Measurements from ENCODE around the gene GSG1.

The GSG1 gene

DNA sequence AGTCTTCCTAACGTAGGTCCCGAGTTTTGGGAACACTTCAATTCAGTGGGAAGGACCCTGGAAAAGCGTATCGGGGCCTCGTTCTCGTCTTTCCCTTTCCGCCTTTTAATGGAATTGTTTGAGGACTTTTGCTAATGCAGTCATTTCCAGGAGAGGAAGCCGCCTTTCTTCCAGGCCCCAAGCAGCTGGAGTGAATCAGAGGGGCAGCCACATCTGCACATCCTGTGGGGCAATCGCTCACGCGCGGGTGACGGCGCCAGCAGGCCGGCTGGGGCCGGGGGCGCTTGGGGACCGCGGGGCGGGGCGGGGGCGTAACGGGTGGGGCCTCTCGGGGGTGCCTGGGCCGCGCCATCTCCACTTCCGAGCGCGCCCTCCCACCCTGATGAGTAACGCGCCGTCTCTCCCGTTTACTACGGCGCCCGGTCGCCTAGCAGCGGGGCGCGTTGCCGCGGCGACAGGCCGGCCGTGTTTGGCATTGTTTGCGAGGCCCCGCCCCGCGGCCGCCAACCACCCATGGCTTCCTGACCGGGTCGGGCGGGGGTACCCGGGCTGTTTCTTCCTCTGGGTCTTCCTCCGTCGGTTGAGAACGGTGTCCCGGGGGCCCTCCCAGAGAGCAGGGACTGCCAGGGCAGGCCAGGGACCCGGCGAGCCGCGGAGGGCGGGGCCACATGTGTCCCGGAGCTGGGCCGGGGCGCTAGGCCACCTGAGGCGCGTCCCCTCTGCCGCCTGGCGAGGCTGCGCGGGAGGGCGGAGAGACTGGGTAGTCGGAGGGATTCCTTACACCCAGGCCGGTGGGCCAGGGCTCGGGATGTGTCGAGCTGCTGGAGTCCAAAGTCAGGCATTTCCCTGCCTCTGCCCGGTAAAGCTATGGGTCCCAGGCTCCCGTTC is 2.3 kb downstream of the GSG1 start:
- TF ChIP-seq POLR2AphosphoS5 (IDR thresholded peaks at IDR 0.05; ENCODE audit: borderline replicate concordance, low read depth, low read length) (peak; percentile 22; the same call in 1 of the 2 replicates), EZH2 (IDR thresholded peaks at IDR 0.05) (no peak)
- peak overlapping the region; percentile 72 for H3K9ac ChIP-seq (ENCODE audit: insufficient read length)
- DNase-seq (ENCODE audit: low read depth, low spot score), result peak; percentile 58
- H3K36me3 ChIP-seq (ENCODE audit: insufficient read depth, low read length), result no peaks in the 10 kb centered on the region
- no peaks in the 10 kb centered on the region for H3K9me3 ChIP-seq (ENCODE audit: low read depth, low read length)
- H3K27ac ChIP-seq, result peak overlapping the region; percentile 98
- H3K4me3 ChIP-seq, result peak overlapping the region; percentile 76

DNA sequence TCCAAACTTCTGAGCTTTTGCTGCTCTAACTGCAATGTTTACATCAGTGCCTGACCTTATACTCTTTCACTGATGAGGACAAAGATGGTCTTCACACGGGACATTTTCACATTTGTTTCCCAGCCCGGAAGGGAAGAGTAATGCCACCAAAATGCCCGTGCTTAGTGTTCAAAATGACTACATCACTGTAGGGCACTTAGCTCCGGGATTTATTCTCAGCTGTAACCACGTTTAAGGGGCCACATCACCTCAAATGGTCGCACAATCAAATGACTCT is 2.9 kb downstream of the GSG1 start:
- no peak for DNase-seq (ENCODE audit: low read depth, low spot score)
- Histone ChIP-seq H3K27ac (peak overlapping the region; percentile 98), H3K9ac (ENCODE audit: insufficient read length) (peak overlapping the region; percentile 72), H3K9me3 (ENCODE audit: low read depth, low read length) (no peaks in the 10 kb centered on the region), H3K36me3 (ENCODE audit: insufficient read depth, low read length) (no peaks in the 10 kb centered on the region), H3K4me3 (peak overlapping the region; percentile 76)
- TF ChIP-seq FOXP2 (optimal IDR thresholded peaks at IDR 0.05; ENCODE audit: control extremely low read depth, extremely low read length, insufficient read depth), result no peak
- no peak for TF ChIP-seq EZH2 (IDR thresholded peaks at IDR 0.05)
- peak; percentile 5; the same call in 1 of the 2 replicates for TF ChIP-seq POLR2AphosphoS5 (IDR thresholded peaks at IDR 0.05; ENCODE audit: borderline replicate concordance, low read depth, low read length)

DNA sequence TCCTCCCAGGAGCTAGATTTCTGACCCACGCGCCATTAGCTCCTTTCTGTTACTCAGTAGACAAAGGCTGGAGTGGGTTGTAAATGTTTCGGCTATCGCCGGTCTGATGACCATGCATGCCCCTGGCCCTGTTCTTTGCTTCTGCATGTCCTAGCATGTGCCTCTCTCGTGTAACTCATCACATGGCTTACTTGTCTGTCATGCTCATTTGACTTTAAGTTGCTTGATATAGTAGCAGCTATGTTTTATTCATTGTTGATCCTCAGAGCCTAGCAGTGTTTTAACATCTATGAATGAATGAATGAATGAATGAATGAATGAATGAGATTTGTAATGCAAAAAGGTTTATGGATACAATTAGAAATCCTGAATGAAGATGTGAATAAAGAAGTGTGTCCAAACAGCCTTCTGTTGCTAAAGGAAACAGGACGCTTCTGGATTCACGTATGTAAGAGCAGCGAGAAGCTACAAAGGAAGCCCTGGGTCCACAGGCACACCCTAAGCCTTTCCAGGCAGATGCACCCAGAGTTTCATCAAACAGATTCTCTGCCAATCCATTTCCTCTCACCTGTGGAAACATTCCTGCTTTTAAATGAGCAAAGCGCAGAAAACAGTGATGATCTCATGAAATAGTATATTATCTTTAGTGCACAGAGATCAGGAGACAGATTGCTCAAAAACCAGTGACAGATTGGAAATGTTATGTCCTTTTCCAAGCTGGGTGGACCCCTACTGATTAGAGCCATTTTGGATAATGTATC is 3.4 kb downstream of the GSG1 start:
- Histone ChIP-seq H3K9me3 (ENCODE audit: low read depth, low read length) (no peaks in the 10 kb centered on the region), H3K4me3 (peak overlapping the region; percentile 76), H3K27ac (peak overlapping the region; percentile 98), H3K36me3 (ENCODE audit: insufficient read depth, low read length) (no peaks in the 10 kb centered on the region), H3K9ac (ENCODE audit: insufficient read length) (peak overlapping the region; percentile 72)
- no peak for DNase-seq (ENCODE audit: low read depth, low spot score)
- TF ChIP-seq FOXP2 (optimal IDR thresholded peaks at IDR 0.05; ENCODE audit: control extremely low read depth, extremely low read length, insufficient read depth) (no peak), POLR2AphosphoS5 (IDR thresholded peaks at IDR 0.05; ENCODE audit: borderline replicate concordance, low read depth, low read length) (no peak), EZH2 (IDR thresholded peaks at IDR 0.05) (no peak)

DNA sequence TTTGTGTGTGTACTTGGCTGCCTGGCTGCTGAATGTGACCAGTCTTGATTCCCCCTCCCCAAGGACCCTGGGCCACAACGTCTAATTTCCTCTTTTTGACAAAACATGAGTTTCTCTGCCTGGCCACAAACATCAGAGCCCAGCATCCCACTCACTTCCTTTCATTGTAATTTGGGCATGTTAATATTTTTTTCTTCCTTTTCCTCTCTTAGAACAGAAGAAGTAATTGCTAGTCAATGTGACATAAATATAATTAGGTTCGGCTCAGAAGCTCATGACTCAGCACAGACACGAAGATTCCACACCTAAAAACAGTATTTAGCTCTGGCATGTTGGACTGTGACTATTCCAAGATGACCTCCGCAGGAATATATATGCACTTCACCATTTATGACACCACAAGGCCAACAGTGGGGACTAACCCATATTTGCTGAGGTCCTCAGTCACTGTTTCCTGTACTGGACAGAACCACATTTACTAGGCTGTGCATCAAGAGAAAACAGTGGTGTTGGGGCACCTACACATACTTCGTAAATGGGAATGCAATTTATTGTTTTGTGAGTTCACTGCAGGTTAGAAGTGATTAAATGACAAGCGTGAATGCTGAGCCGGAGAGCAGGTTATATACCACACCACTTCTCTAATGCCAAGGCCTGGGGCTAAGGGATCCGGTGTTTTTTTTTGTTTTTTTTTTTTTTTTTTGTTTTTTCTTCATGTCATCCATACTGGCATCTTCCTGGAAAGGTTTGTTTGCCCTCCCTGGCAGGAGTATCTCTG is 4.2 kb downstream of the GSG1 start:
- Histone ChIP-seq H3K36me3 (ENCODE audit: insufficient read depth, low read length) (no peaks in the 10 kb centered on the region), H3K27ac (peak overlapping the region; percentile 98), H3K4me3 (peak overlapping the region; percentile 73), H3K9me3 (ENCODE audit: low read depth, low read length) (no peaks in the 10 kb centered on the region), H3K9ac (ENCODE audit: insufficient read length) (peak overlapping the region; percentile 64)
- no peak for TF ChIP-seq EZH2 (IDR thresholded peaks at IDR 0.05)
- TF ChIP-seq FOXP2 (optimal IDR thresholded peaks at IDR 0.05; ENCODE audit: control extremely low read depth, extremely low read length, insufficient read depth), result no peak
- TF ChIP-seq POLR2AphosphoS5 (IDR thresholded peaks at IDR 0.05; ENCODE audit: borderline replicate concordance, low read depth, low read length), result no peak
- DNase-seq (ENCODE audit: low read depth, low spot score), result no peak

DNA sequence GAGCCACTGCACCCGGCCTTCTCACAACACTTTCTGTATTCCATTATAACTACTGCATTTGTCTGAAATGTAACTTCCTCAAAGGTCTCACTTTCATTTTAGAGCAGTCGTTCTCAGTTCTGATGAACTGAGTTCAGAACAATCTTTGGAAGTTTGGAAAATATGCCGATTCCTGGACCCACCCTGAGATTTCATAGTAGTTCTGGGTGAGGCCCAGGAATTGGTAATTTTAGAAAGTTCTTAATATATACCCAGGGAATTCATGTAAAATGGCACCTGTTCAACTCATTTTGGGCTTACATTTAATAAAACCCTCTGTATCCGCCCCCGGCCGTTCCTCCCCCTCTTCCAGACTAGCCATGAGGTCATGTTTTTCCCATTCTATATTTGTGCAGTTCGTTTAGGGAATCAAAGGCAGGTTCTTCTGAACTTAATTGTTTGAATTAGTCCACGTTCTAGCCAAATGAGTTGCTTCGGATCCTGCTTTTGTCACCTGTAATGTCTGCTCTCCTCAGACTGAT is 5.9 kb downstream of the GSG1 start:
- no peak for DNase-seq (ENCODE audit: low read depth, low spot score)
- Histone ChIP-seq H3K27ac (peak overlapping the region; percentile 98), H3K36me3 (ENCODE audit: insufficient read depth, low read length) (no peaks in the 10 kb centered on the region), H3K4me3 (peak overlapping the region; percentile 73), H3K9me3 (ENCODE audit: low read depth, low read length) (no peaks in the 10 kb centered on the region), H3K9ac (ENCODE audit: insufficient read length) (peak overlapping the region; percentile 72)
- TF ChIP-seq FOXP2 (optimal IDR thresholded peaks at IDR 0.05; ENCODE audit: control extremely low read depth, extremely low read length, insufficient read depth), result no peak
- no peak for TF ChIP-seq POLR2AphosphoS5 (IDR thresholded peaks at IDR 0.05; ENCODE audit: borderline replicate concordance, low read depth, low read length)

DNA sequence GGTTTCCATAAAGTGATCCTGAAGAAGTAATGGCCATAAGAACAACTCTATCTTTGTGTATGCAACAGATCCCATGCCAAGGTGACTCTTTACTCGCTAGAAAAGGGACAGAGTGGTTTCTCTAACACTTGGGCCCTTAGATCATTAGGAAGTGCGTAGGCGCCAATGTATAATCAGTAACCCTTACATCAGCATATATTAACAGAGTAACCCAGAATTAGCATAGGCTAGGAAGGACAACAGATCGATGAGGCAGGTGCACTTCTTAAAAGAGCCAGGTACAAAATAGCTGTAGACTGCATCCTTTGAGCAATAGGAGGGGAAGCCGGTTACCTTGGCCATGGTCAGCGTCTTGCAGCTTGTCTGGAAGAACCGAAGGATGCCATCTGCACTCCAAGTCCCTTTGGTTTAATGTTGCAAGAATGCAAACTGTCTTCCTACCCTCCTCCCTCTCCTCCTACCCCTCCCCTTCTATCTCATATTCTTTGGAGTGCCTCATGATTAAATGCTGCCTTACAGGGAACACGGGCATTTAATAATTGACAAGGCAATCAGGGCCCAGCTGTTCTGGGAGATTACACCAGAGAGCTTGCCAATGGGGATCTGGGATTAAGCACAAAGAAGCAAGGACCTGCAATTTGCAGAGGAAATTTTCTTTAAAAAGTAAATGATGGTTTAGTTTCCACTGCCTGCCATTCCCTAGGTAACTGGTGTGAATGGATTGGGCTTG is 8.0 kb downstream of the GSG1 start:
- no peak overlapping the region for H3K9ac ChIP-seq (ENCODE audit: insufficient read length)
- TF ChIP-seq FOXP2 (optimal IDR thresholded peaks at IDR 0.05; ENCODE audit: control extremely low read depth, extremely low read length, insufficient read depth) (no peak), EZH2 (IDR thresholded peaks at IDR 0.05) (no peak), POLR2AphosphoS5 (IDR thresholded peaks at IDR 0.05; ENCODE audit: borderline replicate concordance, low read depth, low read length) (no peak)
- no peaks in the 10 kb centered on the region for H3K36me3 ChIP-seq (ENCODE audit: insufficient read depth, low read length)
- H3K9me3 ChIP-seq (ENCODE audit: low read depth, low read length), result no peaks in the 10 kb centered on the region
- no peak overlapping the region for H3K4me3 ChIP-seq
- DNase-seq (ENCODE audit: low read depth, low spot score), result no peak
- no peak overlapping the region for H3K27ac ChIP-seq

DNA sequence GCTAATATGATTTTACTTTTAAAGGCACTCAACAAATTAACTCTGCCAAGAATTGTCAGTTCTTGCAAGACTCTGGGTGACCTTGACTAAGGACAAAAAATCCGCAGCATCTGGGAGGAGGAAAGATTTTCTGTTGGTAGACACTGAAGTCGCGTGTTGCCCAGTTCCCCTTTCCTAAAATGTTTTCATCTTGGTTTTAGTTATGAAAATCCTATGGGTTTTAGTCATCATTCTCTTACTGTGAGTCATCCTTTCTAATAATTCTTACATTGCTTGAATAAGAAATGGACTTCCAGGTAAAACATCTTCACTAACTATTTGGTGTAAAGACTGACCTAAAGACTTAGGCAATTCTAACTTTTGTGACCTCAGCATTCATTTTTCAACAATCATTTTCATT is 9.1 kb downstream of the GSG1 start:
- Histone ChIP-seq H3K9me3 (ENCODE audit: low read depth, low read length) (no peaks in the 10 kb centered on the region), H3K27ac (no peak overlapping the region), H3K36me3 (ENCODE audit: insufficient read depth, low read length) (no peaks in the 10 kb centered on the region), H3K9ac (ENCODE audit: insufficient read length) (no peak overlapping the region), H3K4me3 (no peak overlapping the region)
- DNase-seq (ENCODE audit: low read depth, low spot score), result no peak
- TF ChIP-seq POLR2AphosphoS5 (IDR thresholded peaks at IDR 0.05; ENCODE audit: borderline replicate concordance, low read depth, low read length), result no peak
